Ascending aorta (tissue), 2 donors: ENCODE data around the gene FGF7. TPM values are rescaled to one million over a fixed set of nuclear protein-coding genes. Genes with fewer than 3 reads are reported as not detected.

Source experiments
- DNase-seq, 2 donors: peaks; one replicate each; pipeline ENCODE4 v3.0.0-alpha.2; 2019; ENCODE audit warnings: low spot score in 2 of 2
- H3K27ac ChIP-seq, 2 donors: fragments of 200-600 bp; sonication (generic); one replicate each; pipeline ENCODE4 v1.5.1; 2016 to 2017; ENCODE audit warnings: mild to moderate bottlenecking in 1 of 2
- H3K27me3 ChIP-seq: fragments of 200-600 bp; sonication (generic); one replicate; pipeline ENCODE4 v1.5.1; 2017
- H3K36me3 ChIP-seq, 2 donors: fragments of 200-600 bp; sonication (generic); one replicate each; pipeline ENCODE4 v1.5.1; 2016
- H3K4me1 ChIP-seq, 2 donors: fragments of 200-600 bp; sonication (generic); one replicate each; pipeline ENCODE4 v1.5.1; 2016 to 2017; ENCODE audit warnings: mild to moderate bottlenecking in 1 of 2
- H3K4me3 ChIP-seq, 2 donors: fragments of 200-600 bp; sonication (generic); one replicate each; pipeline ENCODE4 v1.5.1; 2016 to 2017; ENCODE audit warnings: mild to moderate bottlenecking in 1 of 2
- H3K9me3 ChIP-seq, 2 donors: fragments of 200-600 bp; sonication (generic); one replicate each; pipeline ENCODE4 v1.5.1; 2016
- intact Hi-C: fragments of 100-400 bp; cut with DNase I; formaldehyde crosslinking; loops from one replicate; pipeline ENCODE4 v1.15.1; 2023
- total RNA-seq: library from RNA; depleted of rRNA; stranded (reverse); fragments of >200 nt; gene quantifications from one replicate; pipeline ENCODE4 v1.1.0, GENCODE V29; 2016
- TF ChIP-seq, protein P1 (sequence below), 3 experiments: fragments of 200-600 bp in 2 of 3; fragments of 450-650 bp in 1 of 3; sonication (generic) in 2 of 3; IDR thresholded peaks; one replicate each; pipeline ENCODE4 v1.5.1; 2016 to 2019; ENCODE audit warnings: antibody characterized with exemption in 3 of 3, mild to moderate bottlenecking in 1 of 3, moderate library complexity in 1 of 3

Gene FGF7
- total RNA-seq, 1 donor from 2014 or later: 31.4 TPM

DNA sequence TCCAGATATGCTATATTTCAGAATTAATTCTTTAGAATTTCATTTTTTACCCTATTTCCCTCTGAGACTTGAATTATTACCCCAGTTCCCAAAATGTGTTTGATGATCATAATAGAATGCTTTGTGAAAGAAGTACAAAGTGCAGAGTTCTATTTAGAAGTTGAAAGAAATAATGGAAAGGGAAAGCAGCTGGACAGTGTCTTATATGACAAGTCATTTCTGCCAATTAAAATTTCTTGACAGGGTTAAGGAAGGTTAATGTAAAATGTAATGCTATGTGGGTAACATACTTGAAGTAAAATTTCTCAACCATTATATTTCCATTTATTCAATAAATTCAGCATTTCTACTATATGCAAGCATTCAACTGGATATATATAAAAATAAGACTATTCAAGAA, 33.1 kb downstream of the FGF7 start:
- H3K4me1 ChIP-seq: no peaks in the 10 kb centered on the region
- H3K36me3 ChIP-seq: no peaks in the 10 kb centered on the region
- intact Hi-C loops: no loop called here
- H3K4me3 ChIP-seq: no peak overlapping the region
- no peaks in the 10 kb centered on the region for H3K9me3 ChIP-seq
- DNase-seq: no peak
- no peak overlapping the region for H3K27ac ChIP-seq
- H3K27me3 ChIP-seq: no peaks in the 10 kb centered on the region
- TF ChIP-seq, protein P1, sequence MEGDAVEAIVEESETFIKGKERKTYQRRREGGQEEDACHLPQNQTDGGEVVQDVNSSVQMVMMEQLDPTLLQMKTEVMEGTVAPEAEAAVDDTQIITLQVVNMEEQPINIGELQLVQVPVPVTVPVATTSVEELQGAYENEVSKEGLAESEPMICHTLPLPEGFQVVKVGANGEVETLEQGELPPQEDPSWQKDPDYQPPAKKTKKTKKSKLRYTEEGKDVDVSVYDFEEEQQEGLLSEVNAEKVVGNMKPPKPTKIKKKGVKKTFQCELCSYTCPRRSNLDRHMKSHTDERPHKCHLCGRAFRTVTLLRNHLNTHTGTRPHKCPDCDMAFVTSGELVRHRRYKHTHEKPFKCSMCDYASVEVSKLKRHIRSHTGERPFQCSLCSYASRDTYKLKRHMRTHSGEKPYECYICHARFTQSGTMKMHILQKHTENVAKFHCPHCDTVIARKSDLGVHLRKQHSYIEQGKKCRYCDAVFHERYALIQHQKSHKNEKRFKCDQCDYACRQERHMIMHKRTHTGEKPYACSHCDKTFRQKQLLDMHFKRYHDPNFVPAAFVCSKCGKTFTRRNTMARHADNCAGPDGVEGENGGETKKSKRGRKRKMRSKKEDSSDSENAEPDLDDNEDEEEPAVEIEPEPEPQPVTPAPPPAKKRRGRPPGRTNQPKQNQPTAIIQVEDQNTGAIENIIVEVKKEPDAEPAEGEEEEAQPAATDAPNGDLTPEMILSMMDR (IDR thresholded peaks at IDR 0.05): no peak

DNA sequence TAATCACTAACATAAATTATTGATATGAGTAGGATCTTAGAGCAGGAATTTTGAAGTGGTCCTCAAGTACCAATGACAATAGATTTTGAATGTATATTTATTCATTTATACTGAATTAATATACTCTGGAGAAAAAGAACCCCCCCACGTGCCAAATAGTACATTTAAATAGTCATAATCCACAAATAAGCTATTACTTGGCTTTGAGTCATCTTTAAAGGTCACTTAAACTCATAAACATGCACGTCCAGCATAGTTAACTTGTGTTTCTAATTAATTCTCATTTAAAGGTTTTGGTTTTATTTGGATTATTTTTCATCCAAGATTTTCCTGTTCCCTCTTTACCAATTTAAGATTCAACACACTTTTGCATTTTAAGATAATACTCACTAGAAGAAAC, 35.1 kb downstream of the FGF7 start:
- Histone ChIP-seq H3K4me3 (no peak overlapping the region), H3K27me3 (no peaks in the 10 kb centered on the region), H3K36me3 (no peaks in the 10 kb centered on the region), H3K4me1 (peaks cover 0 to 11% of the 10 kb centered on the region in 2 donors), H3K9me3 (no peaks in the 10 kb centered on the region), H3K27ac (no peak overlapping the region)
- TF ChIP-seq, protein P1 (IDR thresholded peaks at IDR 0.05): no peak
- DNase-seq: no peak
- intact Hi-C loops: no loop called here

DNA sequence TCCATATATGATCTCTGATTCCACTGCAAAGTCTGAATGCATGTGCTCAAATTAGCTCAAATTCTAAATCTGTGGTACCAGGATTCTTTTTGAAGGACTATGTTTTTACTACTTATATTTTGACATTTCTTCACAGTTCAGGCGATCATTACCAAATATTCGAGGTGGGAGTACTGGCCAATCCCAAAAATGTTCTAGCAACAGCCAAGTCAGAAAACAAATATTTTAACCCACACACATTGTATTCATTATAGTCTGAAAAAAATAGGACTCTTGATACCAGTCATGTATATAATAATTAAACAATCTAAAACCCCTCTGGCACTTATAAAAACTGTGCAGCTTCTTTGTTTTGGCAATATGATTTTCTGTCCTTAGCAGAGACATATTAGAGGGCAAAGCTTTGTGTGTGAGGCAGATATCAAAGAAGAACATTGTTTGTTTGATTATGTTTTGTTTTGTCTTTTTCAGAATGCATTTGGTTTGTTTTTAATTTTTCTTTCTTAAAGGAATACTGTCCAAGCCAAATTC, 37.4 kb downstream of the FGF7 start:
- Histone ChIP-seq H3K9me3 (no peaks in the 10 kb centered on the region), H3K4me3 (no peak overlapping the region), H3K4me1 (peaks cover 0 to 11% of the 10 kb centered on the region in 2 donors), H3K27ac (no peak overlapping the region), H3K36me3 (no peaks in the 10 kb centered on the region), H3K27me3 (no peaks in the 10 kb centered on the region)
- intact Hi-C loops: no loop called here
- DNase-seq: no peak
- TF ChIP-seq, protein P1 (IDR thresholded peaks at IDR 0.05): no peak

DNA sequence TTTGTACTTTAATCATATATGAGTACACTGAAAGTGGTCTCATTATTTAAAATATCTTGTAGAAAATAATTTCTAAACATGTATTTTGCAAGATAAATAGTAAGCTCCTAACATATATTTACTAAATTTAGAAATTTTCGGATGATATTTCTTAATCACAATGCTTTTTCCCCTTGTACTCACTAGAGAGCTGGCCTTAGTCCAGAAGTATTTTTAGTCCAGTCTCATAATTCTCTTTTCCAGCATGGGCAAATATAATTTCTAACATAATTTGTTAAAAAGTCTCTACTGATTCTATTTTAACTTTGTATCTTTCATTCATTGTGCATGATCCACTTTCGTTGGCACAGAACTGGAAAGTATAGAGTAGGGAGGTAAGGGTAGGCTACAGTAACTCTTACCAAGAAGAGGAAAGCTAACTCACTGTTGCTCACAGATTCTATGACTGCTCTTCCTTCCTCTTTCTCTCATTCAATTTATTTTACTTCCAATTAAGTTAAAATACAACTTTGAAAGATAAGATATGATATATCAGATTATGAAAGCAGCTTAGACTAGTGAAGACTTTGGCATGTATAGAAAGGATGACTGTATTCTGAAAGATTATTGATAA, 39.3 kb downstream of the FGF7 start:
- H3K27me3 ChIP-seq: no peaks in the 10 kb centered on the region
- H3K4me3 ChIP-seq: no peak overlapping the region
- H3K4me1 ChIP-seq: peaks cover 0 to 14% of the 10 kb centered on the region in 2 donors
- H3K36me3 ChIP-seq: no peaks in the 10 kb centered on the region
- intact Hi-C loops: no loop called here
- no peak overlapping the region for H3K27ac ChIP-seq
- DNase-seq: no peak
- TF ChIP-seq, protein P1 (IDR thresholded peaks at IDR 0.05): no peak
- no peaks in the 10 kb centered on the region for H3K9me3 ChIP-seq

DNA sequence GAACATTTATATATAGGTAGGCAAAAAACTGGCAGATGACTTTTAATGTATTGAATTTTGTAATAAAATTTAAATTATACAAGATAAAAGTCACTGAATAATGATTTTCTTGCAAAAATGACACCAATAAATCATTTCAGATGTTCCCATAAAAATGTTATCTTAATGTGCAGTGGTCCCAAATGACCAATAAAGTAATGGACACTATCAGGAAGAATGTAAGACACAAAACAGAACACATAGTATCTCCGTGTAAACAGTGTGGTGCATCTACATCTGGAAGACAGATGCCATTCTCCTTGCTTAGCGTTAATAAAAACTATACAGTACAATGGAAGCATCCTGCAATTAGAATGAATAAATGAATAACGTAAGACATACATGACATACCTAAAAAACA, 41.5 kb downstream of the FGF7 start:
- DNase-seq: no peak
- no peak overlapping the region for H3K4me3 ChIP-seq
- no peaks in the 10 kb centered on the region for H3K27me3 ChIP-seq
- no peaks in the 10 kb centered on the region for H3K9me3 ChIP-seq
- intact Hi-C loops: no loop called here
- no peaks in the 10 kb centered on the region for H3K36me3 ChIP-seq
- TF ChIP-seq, protein P1 (IDR thresholded peaks at IDR 0.05): no peak
- H3K27ac ChIP-seq: no peak overlapping the region
- H3K4me1 ChIP-seq: peaks cover 0 to 14% of the 10 kb centered on the region in 2 donors
